ENCODE data around the gene MAD1L1. TPM values are rescaled to one million over a fixed set of nuclear protein-coding genes. Genes with fewer than 3 reads are reported as not detected.

MAD1L1 gene
- total and polyA plus RNA-seq, 4 donors: 43.0 to 54.9 (median 49.9) TPM

DNA sequence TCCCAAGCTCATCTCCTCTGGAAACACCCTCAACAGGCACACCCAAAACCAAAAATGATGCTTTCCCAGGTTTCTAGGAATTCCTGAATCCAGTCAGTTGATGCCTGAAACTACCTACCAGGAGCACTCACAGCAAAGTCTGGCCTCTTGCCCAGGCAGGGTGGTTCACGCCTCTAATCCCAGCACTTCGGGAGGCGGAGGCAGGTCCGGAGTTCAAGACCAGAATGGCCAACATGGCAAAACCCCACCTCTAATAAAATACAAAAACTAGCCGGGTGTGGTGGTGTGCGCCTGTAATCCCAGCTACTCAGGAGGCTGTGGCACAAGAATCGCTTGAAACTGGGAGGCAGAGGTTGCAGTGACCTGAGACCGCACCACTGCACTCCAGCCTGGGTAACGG is 1.9 kb downstream of the MAD1L1 start:
- H3K4me3 ChIP-seq: no peak overlapping the region
- no peak overlapping the region for H3K27ac ChIP-seq (ENCODE audit: low read depth in 1 of 2, low read length in 1 of 2)
- no peak for ATAC-seq (ENCODE audit: insufficient read depth, low FRiP score)
- WGBS, 2 donors: 91 to 97% methylated on average over 9 of the region's 9 CpGs
- H3K36me3 ChIP-seq (ENCODE audit: control insufficient read depth in 4 of 4, insufficient read depth in 4 of 4, low read length in 4 of 4): peaks cover 0 to 34% (median 25%) of the 10 kb centered on the region in 4 donors
- no peaks in the 10 kb centered on the region for H3K9me3 ChIP-seq (ENCODE audit: control insufficient read depth in 4 of 4, insufficient read depth in 3 of 4, low read length in 3 of 4)
- no peak for DNase-seq
- TF ChIP-seq, protein P1, sequence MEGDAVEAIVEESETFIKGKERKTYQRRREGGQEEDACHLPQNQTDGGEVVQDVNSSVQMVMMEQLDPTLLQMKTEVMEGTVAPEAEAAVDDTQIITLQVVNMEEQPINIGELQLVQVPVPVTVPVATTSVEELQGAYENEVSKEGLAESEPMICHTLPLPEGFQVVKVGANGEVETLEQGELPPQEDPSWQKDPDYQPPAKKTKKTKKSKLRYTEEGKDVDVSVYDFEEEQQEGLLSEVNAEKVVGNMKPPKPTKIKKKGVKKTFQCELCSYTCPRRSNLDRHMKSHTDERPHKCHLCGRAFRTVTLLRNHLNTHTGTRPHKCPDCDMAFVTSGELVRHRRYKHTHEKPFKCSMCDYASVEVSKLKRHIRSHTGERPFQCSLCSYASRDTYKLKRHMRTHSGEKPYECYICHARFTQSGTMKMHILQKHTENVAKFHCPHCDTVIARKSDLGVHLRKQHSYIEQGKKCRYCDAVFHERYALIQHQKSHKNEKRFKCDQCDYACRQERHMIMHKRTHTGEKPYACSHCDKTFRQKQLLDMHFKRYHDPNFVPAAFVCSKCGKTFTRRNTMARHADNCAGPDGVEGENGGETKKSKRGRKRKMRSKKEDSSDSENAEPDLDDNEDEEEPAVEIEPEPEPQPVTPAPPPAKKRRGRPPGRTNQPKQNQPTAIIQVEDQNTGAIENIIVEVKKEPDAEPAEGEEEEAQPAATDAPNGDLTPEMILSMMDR (IDR thresholded peaks at IDR 0.05; ENCODE audit: control extremely low read depth, extremely low read depth): no peak
- peak overlapping the region in 1 of 2 donors; percentile 13 for H3K9ac ChIP-seq (ENCODE audit: insufficient read depth in 1 of 2, low read length in 2 of 2)
- peaks cover 0 to 13% (median 5%) of the 10 kb centered on the region in 5 donors for H3K4me1 ChIP-seq (ENCODE audit: control insufficient read depth in 5 of 5, insufficient read depth in 5 of 5, low read length in 5 of 5)
- no peaks in the 10 kb centered on the region for H3K27me3 ChIP-seq (ENCODE audit: control insufficient read depth in 3 of 3, insufficient read depth in 3 of 3, low read length in 2 of 3)

DNA sequence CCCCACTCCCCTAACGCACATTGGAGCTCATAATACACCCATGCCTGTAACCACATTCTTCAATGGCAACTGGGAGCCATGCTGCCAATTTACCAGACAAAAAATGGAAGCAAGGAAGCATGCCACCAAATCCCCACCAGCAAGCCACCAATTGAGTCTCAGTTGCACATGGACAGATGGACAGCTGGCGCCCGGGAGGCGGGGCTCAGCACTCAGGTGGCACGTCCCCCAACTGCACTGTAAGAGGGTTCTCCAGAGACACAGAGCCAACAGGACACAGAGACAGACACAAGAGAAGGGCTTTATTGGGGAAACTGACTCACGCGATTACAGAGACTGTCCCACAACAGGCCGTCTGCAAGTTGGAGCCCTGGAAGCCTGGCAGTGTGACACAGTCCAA is 2.5 kb downstream of the MAD1L1 start:
- no peak overlapping the region for H3K9ac ChIP-seq (ENCODE audit: insufficient read depth in 1 of 2, low read length in 2 of 2)
- H3K4me1 ChIP-seq (ENCODE audit: control insufficient read depth in 5 of 5, insufficient read depth in 5 of 5, low read length in 5 of 5): peaks cover 0 to 13% (median 5%) of the 10 kb centered on the region in 5 donors
- peaks cover 0 to 40% (median 26%) of the 10 kb centered on the region in 4 donors for H3K36me3 ChIP-seq (ENCODE audit: control insufficient read depth in 4 of 4, insufficient read depth in 4 of 4, low read length in 4 of 4)
- H3K27ac ChIP-seq (ENCODE audit: low read depth in 1 of 2, low read length in 1 of 2): no peak overlapping the region
- H3K9me3 ChIP-seq (ENCODE audit: control insufficient read depth in 4 of 4, insufficient read depth in 3 of 4, low read length in 3 of 4): no peaks in the 10 kb centered on the region
- H3K27me3 ChIP-seq (ENCODE audit: control insufficient read depth in 3 of 3, insufficient read depth in 3 of 3, low read length in 2 of 3): no peaks in the 10 kb centered on the region
- H3K4me3 ChIP-seq: no peak overlapping the region
- no peak for ATAC-seq (ENCODE audit: insufficient read depth, low FRiP score)
- TF ChIP-seq, protein P1 (IDR thresholded peaks at IDR 0.05; ENCODE audit: control extremely low read depth, extremely low read depth): no peak
- DNase-seq: no peak
- 94 to 96% methylated on average over 8 of the region's 8 CpGs for WGBS, 2 donors

DNA sequence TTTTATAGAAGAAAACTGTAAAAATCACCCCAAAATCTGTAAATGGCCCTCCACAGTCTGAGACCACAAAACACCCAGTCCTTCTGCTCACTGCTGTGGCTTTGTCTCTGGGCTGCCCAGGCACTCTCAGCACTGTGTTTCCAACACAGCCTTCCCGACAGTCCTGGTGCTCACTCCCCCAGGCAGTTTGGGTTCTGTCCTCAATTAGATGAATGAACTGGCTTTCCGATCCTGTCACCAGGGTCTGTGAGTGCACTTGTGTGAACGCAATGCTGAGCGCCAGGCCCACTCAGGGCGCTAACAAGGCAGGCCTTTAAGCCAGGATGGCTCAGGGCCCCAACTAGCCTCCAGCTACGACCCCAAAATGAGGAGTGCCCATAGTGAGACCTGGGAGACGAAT is 3.3 kb downstream of the MAD1L1 start:
- ATAC-seq (ENCODE audit: insufficient read depth, low FRiP score): no peak
- H3K27ac ChIP-seq (ENCODE audit: low read depth in 1 of 2, low read length in 1 of 2): no peak overlapping the region
- no peak overlapping the region for H3K9ac ChIP-seq (ENCODE audit: insufficient read depth in 1 of 2, low read length in 2 of 2)
- TF ChIP-seq, protein P1 (IDR thresholded peaks at IDR 0.05; ENCODE audit: control extremely low read depth, extremely low read depth): no peak
- H3K36me3 ChIP-seq (ENCODE audit: control insufficient read depth in 4 of 4, insufficient read depth in 4 of 4, low read length in 4 of 4): peaks cover 0 to 47% (median 22%) of the 10 kb centered on the region in 4 donors
- H3K27me3 ChIP-seq (ENCODE audit: control insufficient read depth in 3 of 3, insufficient read depth in 3 of 3, low read length in 2 of 3): no peaks in the 10 kb centered on the region
- no peak overlapping the region for H3K4me3 ChIP-seq
- no peak for DNase-seq
- peaks cover 0 to 13% (median 6%) of the 10 kb centered on the region in 5 donors for H3K4me1 ChIP-seq (ENCODE audit: control insufficient read depth in 5 of 5, insufficient read depth in 5 of 5, low read length in 5 of 5)
- 93 to 96% methylated on average over 7 of the region's 7 CpGs for WGBS, 2 donors
- no peaks in the 10 kb centered on the region for H3K9me3 ChIP-seq (ENCODE audit: control insufficient read depth in 4 of 4, insufficient read depth in 3 of 4, low read length in 3 of 4)

DNA sequence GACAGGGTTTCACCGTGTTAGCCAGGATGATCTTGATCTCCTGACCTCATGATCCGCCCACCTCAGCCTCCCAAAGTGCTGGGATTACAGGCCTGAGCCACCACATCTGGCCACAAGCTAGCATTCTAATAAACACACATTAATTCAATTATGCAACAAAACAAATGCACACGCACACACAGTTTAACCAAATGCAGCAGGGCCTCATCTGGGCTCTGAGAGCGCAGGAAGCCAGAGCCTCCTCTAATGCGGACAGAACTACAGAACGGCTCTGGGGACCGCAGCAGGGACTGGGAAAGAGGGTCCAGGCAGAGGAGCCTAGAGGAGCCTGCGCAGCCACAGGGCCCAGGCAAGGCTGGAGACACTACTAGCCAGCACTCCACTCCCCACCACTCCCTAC is 3.8 kb downstream of the MAD1L1 start:
- peaks cover 0 to 53% (median 22%) of the 10 kb centered on the region in 4 donors for H3K36me3 ChIP-seq (ENCODE audit: control insufficient read depth in 4 of 4, insufficient read depth in 4 of 4, low read length in 4 of 4)

More for the DNA sequence above, 3.8 kb downstream of the MAD1L1 start:
- 92 to 95% methylated on average over 8 of the region's 8 CpGs for WGBS, 2 donors
- no peak for ATAC-seq (ENCODE audit: insufficient read depth, low FRiP score)
- H3K4me3 ChIP-seq: no peak overlapping the region
- H3K27ac ChIP-seq (ENCODE audit: low read depth in 1 of 2, low read length in 1 of 2): no peak overlapping the region
- no peak for DNase-seq
- H3K4me1 ChIP-seq (ENCODE audit: control insufficient read depth in 5 of 5, insufficient read depth in 5 of 5, low read length in 5 of 5): peaks cover 0 to 13% (median 9%) of the 10 kb centered on the region in 5 donors
- no peaks in the 10 kb centered on the region for H3K27me3 ChIP-seq (ENCODE audit: control insufficient read depth in 3 of 3, insufficient read depth in 3 of 3, low read length in 2 of 3)
- H3K9me3 ChIP-seq (ENCODE audit: control insufficient read depth in 4 of 4, insufficient read depth in 3 of 4, low read length in 3 of 4): no peaks in the 10 kb centered on the region
- TF ChIP-seq, protein P1 (IDR thresholded peaks at IDR 0.05; ENCODE audit: control extremely low read depth, extremely low read depth): no peak
- no peak overlapping the region for H3K9ac ChIP-seq (ENCODE audit: insufficient read depth in 1 of 2, low read length in 2 of 2)
